Lower lobe of right lung (tissue), 2 donors: ENCODE results near the gene CD2AP. TPM values are rescaled to one million over a fixed set of nuclear protein-coding genes. Genes with fewer than 3 reads are reported as not detected.

ENCODE experiments used
- ATAC-seq, 2 donors: fragments of 200-7000 bp; cut with Tn5 transposase; one replicate each; pipeline ENCODE4 v1.9.1; 2020 to 2022; ENCODE audit warnings: mild to moderate bottlenecking in 2 of 2, moderate library complexity in 2 of 2
- DNase-seq: peaks from one replicate; pipeline ENCODE4 v3.0.0-alpha.2; 2020
- H3K27ac ChIP-seq: fragments of 200-600 bp; one replicate; pipeline ENCODE4 v1.8.0; 2022
- H3K27me3 ChIP-seq: fragments of 200-600 bp; one replicate; pipeline ENCODE4 v1.8.0; 2022; ENCODE audit warnings: low read depth
- H3K36me3 ChIP-seq: fragments of 200-600 bp; one replicate; pipeline ENCODE4 v1.8.0; 2022; ENCODE audit warnings: mild to moderate bottlenecking
- H3K4me1 ChIP-seq: fragments of 200-600 bp; one replicate; pipeline ENCODE4 v1.8.0; 2022
- H3K4me3 ChIP-seq: fragments of 200-600 bp; one replicate; pipeline ENCODE4 v1.8.0; 2022; ENCODE audit warnings: mild to moderate bottlenecking
- H3K9me3 ChIP-seq: fragments of 200-600 bp; one replicate; pipeline ENCODE4 v1.8.0; 2022
- CTCF ChIP-seq: fragments of 200-600 bp; IDR thresholded peaks from one replicate; pipeline ENCODE4 v1.8.0; 2022; ENCODE audit warnings: antibody characterized with exemption, mild to moderate bottlenecking
- intact Hi-C: fragments of 100-400 bp; cut with DNase I; formaldehyde crosslinking; loops from one replicate; pipeline ENCODE4 v1.11.0; 2022
- total RNA-seq: library from RNA; stranded (reverse); fragmentation: NEBNext Ultra II Directional; extraction: Animal tissue kit (Norgen Biotek cat#: 25700); gene quantifications from one replicate; pipeline ENCODE4 v1.2.1, GENCODE V29; 2021
- donor health status: DM: no; HTN: yes; CAD: no; lungs with severe emphysema.

Gene CD2AP
- total RNA-seq, 1 donor from 2014 or later: 38.1 TPM

GRCh38 chr6:47650553-47651432, 173.2 kb downstream of the CD2AP start:
- DNase-seq (no peak), ATAC-seq (no peak)
- H3K4me3 ChIP-seq: no peak overlapping the region
- no peak for TF ChIP-seq CTCF
- intact Hi-C loops: no loop called here
- no peak overlapping the region for H3K27ac ChIP-seq
- no peaks in the 10 kb centered on the region for H3K9me3 ChIP-seq
- H3K36me3 ChIP-seq: no peaks in the 10 kb centered on the region
- no peaks in the 10 kb centered on the region for H3K27me3 ChIP-seq
- peaks cover 9% of the 10 kb centered on the region for H3K4me1 ChIP-seq

DNA sequence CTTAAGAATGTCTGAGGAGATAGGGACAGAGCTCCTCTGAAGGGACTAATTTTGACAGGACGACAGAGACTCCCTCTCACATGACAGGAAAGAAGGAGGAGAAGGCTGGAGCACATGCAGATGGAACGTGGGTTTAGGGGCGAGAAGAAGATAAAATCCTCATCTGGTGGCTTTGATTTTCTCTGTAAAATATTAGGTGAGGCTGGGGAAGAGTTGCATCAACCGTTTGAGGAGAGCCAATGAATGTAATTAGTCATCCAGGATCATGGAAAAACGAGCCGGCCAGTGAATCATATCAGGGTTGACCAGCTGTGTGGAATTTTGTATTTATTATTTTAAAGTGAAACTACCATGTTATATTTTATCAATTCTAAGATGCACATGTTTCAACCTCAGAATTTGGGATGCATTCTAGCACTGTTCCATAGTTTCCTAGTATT, 173.9 kb downstream of the CD2AP start:
- Histone ChIP-seq H3K4me3 (no peak overlapping the region), H3K36me3 (no peaks in the 10 kb centered on the region), H3K27me3 (no peaks in the 10 kb centered on the region), H3K9me3 (no peaks in the 10 kb centered on the region), H3K4me1 (peaks cover 9% of the 10 kb centered on the region), H3K27ac (no peak overlapping the region)
- ATAC-seq (no peak), DNase-seq (no peak)
- intact Hi-C loops: no loop called here
- TF ChIP-seq CTCF: no peak

- Histone ChIP-seq H3K4me3 (no peak overlapping the region), H3K36me3 (no peaks in the 10 kb centered on the region), H3K4me1 (peaks cover 9% of the 10 kb centered on the region), H3K9me3 (no peaks in the 10 kb centered on the region), H3K27me3 (no peaks in the 10 kb centered on the region), H3K27ac (no peak overlapping the region)
- intact Hi-C loops: no loop called here
- TF ChIP-seq CTCF: no peak
- no peak for DNase-seq
- ATAC-seq: no peak
These were observed 176.1 kb downstream of the CD2AP start for GRCh38 chr6:47653706-47654105.

GRCh38 chr6:47654255-47654654, 176.7 kb downstream of the CD2AP start:
- H3K4me1 ChIP-seq: peaks cover 9% of the 10 kb centered on the region
- no peaks in the 10 kb centered on the region for H3K36me3 ChIP-seq
- no peak overlapping the region for H3K4me3 ChIP-seq
- H3K9me3 ChIP-seq: no peaks in the 10 kb centered on the region
- ATAC-seq (no peak), DNase-seq (no peak)
- intact Hi-C loops: no loop called here
- no peak overlapping the region for H3K27ac ChIP-seq
- H3K27me3 ChIP-seq: no peaks in the 10 kb centered on the region
- no peak for TF ChIP-seq CTCF

GRCh38 chr6:47655719-47656595, 178.4 kb downstream of the CD2AP start:
- DNase-seq (no peak), ATAC-seq (peak; percentile 11 to 35)
- no peaks in the 10 kb centered on the region for H3K36me3 ChIP-seq
- no peak overlapping the region for H3K4me3 ChIP-seq
- peaks cover 5% of the 10 kb centered on the region for H3K4me1 ChIP-seq
- no peak for TF ChIP-seq CTCF
- intact Hi-C loops: no loop called here
- H3K27me3 ChIP-seq: no peaks in the 10 kb centered on the region
- H3K27ac ChIP-seq: no peak overlapping the region
- H3K9me3 ChIP-seq: no peaks in the 10 kb centered on the region
